ENCODE results near the gene PDYN. TPM values are rescaled to one million over a fixed set of nuclear protein-coding genes. Genes with fewer than 3 reads are reported as not detected.

The PDYN gene
- total RNA-seq, 1 donor from 2014 or later = not detected

GRCh38 chr20:1968964-1969363 lies 24.9 kb downstream of the PDYN start:
- H3K27me3 Mint-ChIP-seq = peaks cover 53% of the 10 kb centered on the region
- H3K36me3 Mint-ChIP-seq (ENCODE audit: insufficient read depth) = no peaks in the 10 kb centered on the region
- no peaks in the 10 kb centered on the region for H3K4me1 Mint-ChIP-seq (ENCODE audit: low read depth)
- no peak for TF ChIP-seq CTCF (IDR thresholded peaks at IDR 0.05; ENCODE audit: unreplicated experiment)
- no peak overlapping the region for H3K27ac Mint-ChIP-seq
- no peak overlapping the region for H3K4me3 Mint-ChIP-seq (ENCODE audit: low read depth)
- DNase-seq (ENCODE audit: low spot score, unreplicated experiment) = no peak
- no peaks in the 10 kb centered on the region for H3K9me3 Mint-ChIP-seq (ENCODE audit: low read depth)

DNA sequence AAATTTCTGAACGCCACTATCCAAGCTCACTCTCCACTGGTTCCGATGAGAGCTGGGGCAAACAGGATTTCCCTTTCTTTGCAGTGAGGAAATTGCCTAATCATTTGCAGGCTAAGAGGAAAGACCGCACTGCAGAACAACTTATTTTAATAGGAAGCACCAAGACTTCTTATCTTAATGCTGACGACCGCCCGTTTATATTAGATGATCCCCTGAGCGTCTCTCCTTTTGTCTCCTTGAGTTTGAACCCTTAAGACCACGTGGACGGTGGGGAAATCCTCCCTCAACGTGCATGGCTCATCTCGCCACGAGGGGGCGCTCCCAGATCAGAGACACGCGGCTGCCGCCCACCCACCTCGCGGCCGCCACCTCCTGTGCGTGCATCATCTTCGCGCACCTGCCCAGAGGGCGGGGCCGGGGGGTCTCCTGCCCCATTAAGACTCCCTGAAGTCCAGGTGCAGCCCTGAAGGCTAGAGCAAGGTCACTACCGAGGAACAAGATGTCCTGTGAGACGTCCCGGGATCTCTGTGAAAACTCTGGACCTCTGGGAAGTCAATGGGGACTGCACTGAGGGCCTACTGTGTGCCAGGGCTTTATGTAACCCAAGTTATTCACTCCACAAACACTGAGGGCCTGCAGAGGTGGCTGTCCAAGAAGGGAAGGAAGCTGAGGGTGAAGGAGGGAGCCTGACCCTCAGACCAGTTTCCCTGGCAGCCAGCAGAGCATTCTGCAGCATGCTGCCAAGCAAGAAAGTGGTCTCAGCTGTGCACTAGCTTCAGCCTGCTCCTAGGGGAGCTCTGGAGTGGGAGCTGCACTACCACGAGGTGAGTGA lies 28.1 kb downstream of the PDYN start:
- no peaks in the 10 kb centered on the region for H3K36me3 Mint-ChIP-seq (ENCODE audit: insufficient read depth)
- DNase-seq (ENCODE audit: low spot score, unreplicated experiment) = peak; percentile 76
- H3K9me3 Mint-ChIP-seq (ENCODE audit: low read depth) = no peaks in the 10 kb centered on the region
- TF ChIP-seq CTCF (IDR thresholded peaks at IDR 0.05; ENCODE audit: unreplicated experiment) = peak; percentile 96
- no peak overlapping the region for H3K27ac Mint-ChIP-seq
- H3K4me1 Mint-ChIP-seq (ENCODE audit: low read depth) = no peaks in the 10 kb centered on the region
- peaks cover 62% of the 10 kb centered on the region for H3K27me3 Mint-ChIP-seq
- no peak overlapping the region for H3K4me3 Mint-ChIP-seq (ENCODE audit: low read depth)

DNA sequence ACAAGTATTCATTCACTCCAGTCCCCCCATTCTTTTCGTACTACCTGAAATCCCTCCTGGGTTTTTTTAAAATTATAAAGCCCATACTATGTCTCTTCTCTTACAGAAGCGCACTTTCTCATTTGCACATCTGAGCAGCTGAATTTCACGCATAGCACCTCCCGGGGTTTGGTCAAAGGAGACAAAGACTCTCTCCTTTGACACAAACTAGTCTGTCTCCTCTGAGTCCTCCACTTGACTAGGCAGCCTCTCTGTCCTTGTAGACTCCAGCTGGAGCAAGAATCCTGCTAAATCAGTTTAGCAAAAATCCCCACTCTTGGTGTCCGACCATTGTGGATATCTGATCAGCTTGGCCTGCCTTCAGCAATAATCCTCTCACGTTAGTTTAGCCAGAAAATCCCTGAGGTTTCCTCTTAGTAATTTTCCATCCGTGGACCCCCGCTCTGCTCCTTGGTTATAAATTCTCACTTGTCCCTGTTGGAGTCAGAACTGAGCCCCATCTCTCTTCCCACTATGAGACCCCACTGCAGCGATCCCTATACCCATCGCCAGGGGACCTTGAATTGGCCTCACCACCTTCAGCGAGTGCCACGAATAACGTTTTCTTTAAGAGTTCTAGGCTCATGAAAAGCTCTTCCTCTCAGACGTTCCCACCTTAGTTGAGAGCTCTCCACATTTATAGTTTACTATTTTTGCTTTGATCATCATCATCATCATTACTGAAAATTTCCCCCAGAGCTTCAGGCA lies 29.0 kb downstream of the PDYN start:
- H3K27me3 Mint-ChIP-seq = peaks cover 66% of the 10 kb centered on the region
- no peaks in the 10 kb centered on the region for H3K4me1 Mint-ChIP-seq (ENCODE audit: low read depth)
- H3K9me3 Mint-ChIP-seq (ENCODE audit: low read depth) = no peaks in the 10 kb centered on the region
- H3K36me3 Mint-ChIP-seq (ENCODE audit: insufficient read depth) = no peaks in the 10 kb centered on the region
- no peak overlapping the region for H3K27ac Mint-ChIP-seq
- peak; percentile 20 for TF ChIP-seq CTCF (IDR thresholded peaks at IDR 0.05; ENCODE audit: unreplicated experiment)
- no peak overlapping the region for H3K4me3 Mint-ChIP-seq (ENCODE audit: low read depth)
- DNase-seq (ENCODE audit: low spot score, unreplicated experiment) = no peak

DNA sequence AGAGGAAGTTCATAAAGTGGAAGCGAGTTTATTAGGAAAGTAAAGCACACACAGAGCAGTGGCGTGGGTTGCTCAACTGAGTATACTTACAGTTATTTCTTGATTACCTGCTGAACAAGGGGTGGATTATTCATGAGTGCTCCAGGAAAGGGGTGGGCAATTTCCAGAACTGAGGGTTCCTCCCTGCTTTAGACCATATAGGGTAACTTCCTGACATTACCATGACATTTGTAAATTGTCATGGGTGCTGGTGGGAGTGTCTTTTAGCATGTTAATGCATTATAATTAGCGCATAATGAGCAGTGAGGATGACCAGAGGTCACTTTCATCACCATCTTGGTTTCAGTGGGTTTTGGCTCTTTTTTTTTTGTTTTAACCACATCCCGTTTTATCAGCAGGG lies 29.8 kb downstream of the PDYN start:
- no peak for TF ChIP-seq CTCF (IDR thresholded peaks at IDR 0.05; ENCODE audit: unreplicated experiment)
- no peaks in the 10 kb centered on the region for H3K4me1 Mint-ChIP-seq (ENCODE audit: low read depth)
- H3K9me3 Mint-ChIP-seq (ENCODE audit: low read depth) = no peaks in the 10 kb centered on the region
- H3K27me3 Mint-ChIP-seq = peaks cover 66% of the 10 kb centered on the region
- no peak overlapping the region for H3K27ac Mint-ChIP-seq
- H3K36me3 Mint-ChIP-seq (ENCODE audit: insufficient read depth) = no peaks in the 10 kb centered on the region
- no peak for DNase-seq (ENCODE audit: low spot score, unreplicated experiment)
- no peak overlapping the region for H3K4me3 Mint-ChIP-seq (ENCODE audit: low read depth)

GRCh38 chr20:1961374-1961773 lies 32.5 kb downstream of the PDYN start:
- Mint-ChIP-seq H3K27ac (no peak overlapping the region), H3K4me1 (ENCODE audit: low read depth) (no peaks in the 10 kb centered on the region), H3K9me3 (ENCODE audit: low read depth) (no peaks in the 10 kb centered on the region), H3K4me3 (ENCODE audit: low read depth) (no peak overlapping the region), H3K27me3 (peaks cover 47% of the 10 kb centered on the region), H3K36me3 (ENCODE audit: insufficient read depth) (no peaks in the 10 kb centered on the region)
- TF ChIP-seq CTCF (IDR thresholded peaks at IDR 0.05; ENCODE audit: unreplicated experiment) = no peak
- no peak for DNase-seq (ENCODE audit: low spot score, unreplicated experiment)

Measured in progenitor cell of endocrine pancreas (in vitro differentiated cells).